ENCODE data around the gene ADAMTS20.

Gene ADAMTS20

DNA sequence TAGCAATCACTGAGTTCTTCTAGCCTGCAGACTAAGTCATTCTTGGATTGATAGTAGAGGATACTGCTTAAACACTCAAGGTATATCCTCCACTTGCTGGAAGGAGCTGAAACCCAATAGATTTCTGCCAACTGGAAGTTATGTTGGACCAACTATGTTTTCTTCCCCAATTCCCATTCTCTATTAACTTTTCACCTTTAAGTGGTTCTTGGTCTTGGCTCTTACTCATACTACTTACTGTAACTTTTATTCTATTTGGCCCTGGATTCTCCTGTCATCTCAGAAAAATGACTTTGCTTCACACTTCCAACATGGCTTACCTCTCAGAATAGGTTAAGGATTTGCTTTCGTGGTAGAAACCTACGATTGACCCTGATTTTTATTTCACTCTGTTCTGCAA is 244.9 kb downstream of the ADAMTS20 start:
- H4K20me1 ChIP-seq (ENCODE audit: insufficient read depth, low read length) = no peaks in the 10 kb centered on the region
- no peak overlapping the region for H3K27ac ChIP-seq (ENCODE audit: low read length)
- H3K36me3 ChIP-seq (replicated peaks; ENCODE audit: low read depth, low read length) = no peaks in the 10 kb centered on the region
- H3K4me1 ChIP-seq (ENCODE audit: low read length) = no peaks in the 10 kb centered on the region
- H2AFZ ChIP-seq (ENCODE audit: low read depth, low read length) = no peak overlapping the region
- TF ChIP-seq, protein P1, sequence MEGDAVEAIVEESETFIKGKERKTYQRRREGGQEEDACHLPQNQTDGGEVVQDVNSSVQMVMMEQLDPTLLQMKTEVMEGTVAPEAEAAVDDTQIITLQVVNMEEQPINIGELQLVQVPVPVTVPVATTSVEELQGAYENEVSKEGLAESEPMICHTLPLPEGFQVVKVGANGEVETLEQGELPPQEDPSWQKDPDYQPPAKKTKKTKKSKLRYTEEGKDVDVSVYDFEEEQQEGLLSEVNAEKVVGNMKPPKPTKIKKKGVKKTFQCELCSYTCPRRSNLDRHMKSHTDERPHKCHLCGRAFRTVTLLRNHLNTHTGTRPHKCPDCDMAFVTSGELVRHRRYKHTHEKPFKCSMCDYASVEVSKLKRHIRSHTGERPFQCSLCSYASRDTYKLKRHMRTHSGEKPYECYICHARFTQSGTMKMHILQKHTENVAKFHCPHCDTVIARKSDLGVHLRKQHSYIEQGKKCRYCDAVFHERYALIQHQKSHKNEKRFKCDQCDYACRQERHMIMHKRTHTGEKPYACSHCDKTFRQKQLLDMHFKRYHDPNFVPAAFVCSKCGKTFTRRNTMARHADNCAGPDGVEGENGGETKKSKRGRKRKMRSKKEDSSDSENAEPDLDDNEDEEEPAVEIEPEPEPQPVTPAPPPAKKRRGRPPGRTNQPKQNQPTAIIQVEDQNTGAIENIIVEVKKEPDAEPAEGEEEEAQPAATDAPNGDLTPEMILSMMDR (IDR thresholded peaks at IDR 0.05; ENCODE audit: low read depth, low read length) = no peak
- no peak for TF ChIP-seq EZH2phosphoT487 (IDR thresholded peaks at IDR 0.05; ENCODE audit: low read depth)
- no peak overlapping the region for H3K4me2 ChIP-seq (ENCODE audit: low read length)
- no peaks in the 10 kb centered on the region for H3K27me3 ChIP-seq (ENCODE audit: low read depth, low read length)
- H3K4me3 ChIP-seq (ENCODE audit: low read length) = no peak overlapping the region
- no peaks in the 10 kb centered on the region for H3K9me3 ChIP-seq (ENCODE audit: insufficient read depth, low read length)
- H3K79me2 ChIP-seq (ENCODE audit: low read length) = no peaks in the 10 kb centered on the region
- H3K9ac ChIP-seq (ENCODE audit: low read length) = no peak overlapping the region

DNA sequence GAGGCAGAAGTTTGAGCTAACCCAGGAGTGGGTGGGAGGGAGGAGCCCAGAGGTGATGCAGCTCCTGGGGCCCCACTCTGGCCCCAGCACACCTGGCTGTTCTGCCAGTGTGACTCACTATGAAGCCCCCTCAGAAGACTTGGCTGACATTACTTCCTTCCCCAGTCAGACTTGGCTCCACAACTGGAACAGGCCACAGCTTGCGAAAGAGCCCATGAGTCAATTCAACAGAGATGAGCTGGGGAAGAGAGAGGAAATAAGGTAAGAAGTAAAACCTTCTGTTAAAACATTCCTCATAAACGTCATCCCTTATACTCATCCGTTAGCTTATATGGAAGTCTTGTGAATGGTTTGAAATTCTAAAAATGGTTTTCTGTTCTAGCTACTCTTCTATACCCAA is 245.9 kb downstream of the ADAMTS20 start:
- Histone ChIP-seq H3K36me3 (replicated peaks; ENCODE audit: low read depth, low read length) (no peaks in the 10 kb centered on the region), H2AFZ (ENCODE audit: low read depth, low read length) (no peak overlapping the region), H3K4me1 (ENCODE audit: low read length) (no peaks in the 10 kb centered on the region), H4K20me1 (ENCODE audit: insufficient read depth, low read length) (no peaks in the 10 kb centered on the region), H3K4me3 (ENCODE audit: low read length) (no peak overlapping the region), H3K9ac (ENCODE audit: low read length) (no peak overlapping the region), H3K4me2 (ENCODE audit: low read length) (no peak overlapping the region), H3K27ac (ENCODE audit: low read length) (no peak overlapping the region), H3K79me2 (ENCODE audit: low read length) (no peaks in the 10 kb centered on the region), H3K9me3 (ENCODE audit: insufficient read depth, low read length) (no peaks in the 10 kb centered on the region), H3K27me3 (ENCODE audit: low read depth, low read length) (no peaks in the 10 kb centered on the region)
- TF ChIP-seq EZH2phosphoT487 (IDR thresholded peaks at IDR 0.05; ENCODE audit: low read depth) = no peak
- TF ChIP-seq, protein P1 (IDR thresholded peaks at IDR 0.05; ENCODE audit: low read depth, low read length) = no peak

DNA sequence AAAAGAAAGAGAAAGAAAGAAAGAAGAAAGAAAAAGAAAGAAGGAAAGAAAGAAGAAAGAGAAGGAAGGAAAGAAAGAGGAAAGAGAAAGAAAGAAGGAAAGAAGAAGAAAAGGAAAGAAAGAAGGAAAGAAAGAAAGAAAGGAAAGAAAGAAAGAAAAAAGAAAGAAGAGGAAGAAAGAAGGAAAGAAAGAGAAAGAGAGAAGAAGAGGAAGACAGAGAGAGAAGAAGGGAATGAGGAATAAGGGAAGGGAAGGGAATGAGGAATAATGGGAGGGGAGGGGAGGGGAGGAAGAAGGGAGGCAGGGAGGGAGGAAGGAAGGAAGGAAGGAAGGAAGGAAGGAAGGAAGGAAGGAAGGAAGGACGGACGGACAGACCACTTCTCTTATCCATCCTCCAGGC is 246.9 kb downstream of the ADAMTS20 start:
- Histone ChIP-seq H3K4me2 (ENCODE audit: low read length) (no peak overlapping the region), H3K4me3 (ENCODE audit: low read length) (no peak overlapping the region), H2AFZ (ENCODE audit: low read depth, low read length) (no peak overlapping the region), H3K27ac (ENCODE audit: low read length) (no peak overlapping the region), H3K9ac (ENCODE audit: low read length) (no peak overlapping the region), H3K27me3 (ENCODE audit: low read depth, low read length) (no peaks in the 10 kb centered on the region), H3K9me3 (ENCODE audit: insufficient read depth, low read length) (no peaks in the 10 kb centered on the region), H3K4me1 (ENCODE audit: low read length) (no peaks in the 10 kb centered on the region), H3K79me2 (ENCODE audit: low read length) (no peaks in the 10 kb centered on the region), H4K20me1 (ENCODE audit: insufficient read depth, low read length) (no peaks in the 10 kb centered on the region), H3K36me3 (replicated peaks; ENCODE audit: low read depth, low read length) (no peaks in the 10 kb centered on the region)
- TF ChIP-seq, protein P1 (IDR thresholded peaks at IDR 0.05; ENCODE audit: low read depth, low read length) = no peak
- no peak for TF ChIP-seq EZH2phosphoT487 (IDR thresholded peaks at IDR 0.05; ENCODE audit: low read depth)

Measured in OCI-LY3 (cell line).